Chondrocyte (in vitro differentiated cells): ENCODE results near the gene ZNF566. TPM values are rescaled to one million over a fixed set of nuclear protein-coding genes. Genes with fewer than 3 reads are reported as not detected.

Experiments used
- DNase-seq: peaks from one replicate; pipeline ENCODE4 v3.0.0; 2021; ENCODE audit warnings: mixed read lengths, low spot score
- H3K27ac Mint-ChIP-seq: one replicate; pipeline ENCODE4 v1.8.0; 2021; ENCODE audit warnings: mild to moderate bottlenecking, moderate library complexity, mixed read lengths; ENCODE audit not compliant: unreplicated experiment
- H3K27me3 Mint-ChIP-seq: 2 replicates; pipeline ENCODE4 v1.8.0; 2021; ENCODE audit warnings: low read depth, mixed read lengths
- H3K36me3 Mint-ChIP-seq: 2 replicates; pipeline ENCODE4 v1.8.0; 2021; ENCODE audit warnings: low read depth, mixed read lengths
- H3K4me1 Mint-ChIP-seq: 2 replicates; pipeline ENCODE4 v1.8.0; 2021; ENCODE audit warnings: low read depth, mild to moderate bottlenecking, mixed read lengths
- H3K4me3 Mint-ChIP-seq: one replicate; pipeline ENCODE4 v1.8.0; 2021; ENCODE audit warnings: mild to moderate bottlenecking, moderate library complexity, mixed read lengths; ENCODE audit not compliant: unreplicated experiment
- H3K9me3 Mint-ChIP-seq: 2 replicates; pipeline ENCODE4 v1.8.0; 2021; ENCODE audit warnings: low read depth, mixed read lengths
- total RNA-seq: library from RNA; stranded (reverse); gene quantifications from 3 replicates; pipeline ENCODE4 v1.2.1, GENCODE V29; 2021
- TF ChIP-seq, protein P1 (sequence below): fragments of 200-600 bp; sonication (generic); IDR thresholded peaks from 2 replicates; pipeline ENCODE4 v1.5.0; 2021; ENCODE audit warnings: antibody characterized with exemption, mild to moderate bottlenecking, moderate library complexity

Gene ZNF566
- total RNA-seq, 1 donor from 2014 or later: 12.1 TPM

DNA sequence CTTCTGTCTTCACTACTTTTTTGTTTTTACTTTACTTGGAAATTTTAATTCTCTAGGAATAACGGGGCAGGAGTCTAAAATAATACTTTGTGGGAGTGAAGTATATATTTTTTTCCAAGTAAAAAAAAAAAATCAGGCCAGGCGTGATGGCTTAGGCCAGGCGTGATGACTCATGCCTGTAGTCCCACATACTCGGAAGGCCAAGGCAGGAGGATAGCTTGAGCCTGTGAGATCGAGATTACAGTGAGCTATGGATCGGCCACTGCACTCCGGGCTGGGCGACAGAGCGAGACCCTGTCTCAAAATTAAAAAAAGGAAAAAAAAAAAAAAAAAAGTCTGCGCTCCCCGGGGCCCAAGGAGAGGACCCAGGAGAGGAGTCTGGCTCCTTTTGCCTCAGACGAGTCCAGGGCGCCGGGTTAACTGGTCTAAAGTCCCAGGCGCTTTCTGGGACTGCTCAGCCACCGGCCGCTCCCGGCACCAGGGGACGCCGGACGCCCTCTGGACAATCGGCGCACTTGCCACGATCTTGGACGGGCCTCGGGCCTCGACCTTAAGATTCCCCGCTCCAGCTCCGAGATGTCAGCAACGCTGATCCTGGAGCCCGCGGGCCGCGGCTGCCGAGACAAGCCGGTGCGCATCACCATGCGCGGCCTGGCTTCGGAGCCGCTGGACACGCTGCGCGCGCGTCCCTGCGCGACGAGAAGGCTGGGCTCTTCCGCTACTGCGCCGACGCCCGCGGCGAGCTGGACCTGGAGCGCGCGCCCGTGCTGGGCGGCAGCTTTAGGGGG is 68.2 kb downstream of the ZNF566 start:
- Mint-ChIP-seq H3K4me3 (no peak overlapping the region), H3K27me3 (no peaks in the 10 kb centered on the region), H3K4me1 (peaks cover 20% of the 10 kb centered on the region), H3K9me3 (peaks cover 22% of the 10 kb centered on the region), H3K36me3 (peaks cover 5% of the 10 kb centered on the region), H3K27ac (no peak overlapping the region)
- TF ChIP-seq, protein P1, sequence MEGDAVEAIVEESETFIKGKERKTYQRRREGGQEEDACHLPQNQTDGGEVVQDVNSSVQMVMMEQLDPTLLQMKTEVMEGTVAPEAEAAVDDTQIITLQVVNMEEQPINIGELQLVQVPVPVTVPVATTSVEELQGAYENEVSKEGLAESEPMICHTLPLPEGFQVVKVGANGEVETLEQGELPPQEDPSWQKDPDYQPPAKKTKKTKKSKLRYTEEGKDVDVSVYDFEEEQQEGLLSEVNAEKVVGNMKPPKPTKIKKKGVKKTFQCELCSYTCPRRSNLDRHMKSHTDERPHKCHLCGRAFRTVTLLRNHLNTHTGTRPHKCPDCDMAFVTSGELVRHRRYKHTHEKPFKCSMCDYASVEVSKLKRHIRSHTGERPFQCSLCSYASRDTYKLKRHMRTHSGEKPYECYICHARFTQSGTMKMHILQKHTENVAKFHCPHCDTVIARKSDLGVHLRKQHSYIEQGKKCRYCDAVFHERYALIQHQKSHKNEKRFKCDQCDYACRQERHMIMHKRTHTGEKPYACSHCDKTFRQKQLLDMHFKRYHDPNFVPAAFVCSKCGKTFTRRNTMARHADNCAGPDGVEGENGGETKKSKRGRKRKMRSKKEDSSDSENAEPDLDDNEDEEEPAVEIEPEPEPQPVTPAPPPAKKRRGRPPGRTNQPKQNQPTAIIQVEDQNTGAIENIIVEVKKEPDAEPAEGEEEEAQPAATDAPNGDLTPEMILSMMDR: no peak
- DNase-seq: no peak

DNA sequence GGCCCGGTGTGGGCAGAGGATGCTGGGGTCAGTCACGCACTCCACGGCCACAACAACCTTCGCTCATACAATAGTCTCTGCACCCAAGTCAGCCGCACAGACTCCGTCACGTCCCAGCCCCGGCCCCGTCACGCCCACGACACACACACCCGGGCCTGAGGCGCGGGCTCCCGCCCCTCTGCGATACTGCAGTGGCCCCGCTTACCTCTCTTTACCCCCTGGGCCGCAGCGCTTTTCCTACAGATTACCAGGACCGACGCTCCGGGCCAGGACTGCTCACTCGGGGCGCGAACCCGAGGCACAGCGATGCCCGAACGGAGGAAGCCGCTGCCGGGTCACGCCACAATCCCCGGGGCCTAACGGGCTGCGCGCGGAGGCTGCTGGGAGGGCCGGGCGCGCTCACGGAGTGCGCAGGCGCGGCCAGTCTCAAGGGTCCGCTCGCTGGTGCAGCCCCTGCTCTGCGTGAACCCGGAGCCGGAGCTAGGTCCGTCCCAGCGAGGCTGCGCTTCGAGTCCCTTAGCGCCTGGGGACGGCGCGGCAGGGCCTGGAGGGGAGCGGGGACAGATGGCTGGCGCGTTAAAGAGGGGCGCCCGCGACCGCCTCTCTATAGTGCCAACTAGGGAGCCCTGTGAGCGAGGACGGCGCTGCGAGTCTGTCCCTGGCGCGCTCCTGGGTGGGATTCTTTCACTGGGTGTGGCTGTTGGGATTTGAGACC is 70.9 kb downstream of the ZNF566 start, which contains the start of gene ZFP82:
TSS of gene ZFP82 (minus strand) at position 358 of the 715 bp plus-strand sequence. CDS start 8,855 bp downstream, outside the sequence.
- peak within 1 kb of the TSS; percentile 98 for H3K27ac Mint-ChIP-seq
- TF ChIP-seq, protein P1: peak; percentile 20
- peaks cover 6% of the 10 kb centered on the region for H3K36me3 Mint-ChIP-seq
- peak; percentile 93 for DNase-seq
- H3K27me3 Mint-ChIP-seq: no peaks in the 10 kb centered on the region
- H3K4me3 Mint-ChIP-seq: peak within 1 kb of the TSS; percentile 93
- peaks cover 25% of the 10 kb centered on the region for H3K4me1 Mint-ChIP-seq
- H3K9me3 Mint-ChIP-seq: peaks cover 15% of the 10 kb centered on the region

DNA sequence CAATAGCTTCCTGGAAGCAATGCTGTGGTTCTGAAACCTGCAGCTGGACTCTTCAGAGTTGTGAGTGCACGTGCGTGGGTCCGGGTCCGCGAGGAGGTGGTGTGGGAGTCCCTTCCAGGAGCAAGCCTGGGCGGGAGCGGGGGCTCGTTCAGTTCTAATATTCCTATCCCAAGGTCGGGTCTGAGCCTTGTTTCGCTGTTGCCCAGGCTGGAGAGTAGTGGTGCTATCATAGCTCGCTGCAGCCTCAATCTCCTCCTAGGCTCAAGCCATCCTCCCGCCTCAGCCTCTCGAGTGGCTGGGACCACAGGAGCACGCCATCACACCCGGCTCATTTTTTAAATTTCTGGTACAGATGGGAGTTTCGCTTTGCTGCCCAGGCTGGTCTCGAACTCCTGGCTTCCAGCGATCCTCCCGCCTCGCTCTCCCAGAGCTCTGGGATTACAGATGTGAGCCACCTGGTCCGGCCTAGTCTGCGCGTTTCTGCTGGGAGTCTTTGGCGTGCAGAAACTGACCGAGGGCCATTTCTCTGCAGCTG is 71.5 kb downstream of the ZNF566 start:
- TF ChIP-seq, protein P1: no peak
- peaks cover 9% of the 10 kb centered on the region for H3K36me3 Mint-ChIP-seq
- no peak for DNase-seq
- peak overlapping the region; percentile 98 for H3K27ac Mint-ChIP-seq
- H3K27me3 Mint-ChIP-seq: no peaks in the 10 kb centered on the region
- peak overlapping the region; percentile 93 for H3K4me3 Mint-ChIP-seq
- peaks cover 25% of the 10 kb centered on the region for H3K4me1 Mint-ChIP-seq
- peaks cover 16% of the 10 kb centered on the region for H3K9me3 Mint-ChIP-seq

DNA sequence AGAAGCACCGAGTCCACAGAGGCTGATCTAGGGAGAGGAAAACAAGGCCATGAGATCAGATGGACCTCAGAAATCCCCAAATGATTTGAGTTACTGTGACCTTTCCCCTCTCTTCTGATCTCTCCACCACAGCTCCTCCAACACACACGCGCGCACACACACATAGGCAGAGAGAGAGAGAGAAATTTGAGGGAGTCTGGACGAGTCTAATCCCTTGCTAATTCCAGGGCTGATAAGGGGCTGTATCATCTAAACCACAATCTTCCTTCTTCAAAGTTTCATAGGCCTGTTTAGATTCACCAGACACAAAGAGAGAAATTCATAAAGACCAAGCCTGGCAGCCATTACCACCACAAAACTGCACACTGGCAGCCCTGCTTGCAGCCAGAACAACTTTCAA is 79.5 kb downstream of the ZNF566 start:
- Mint-ChIP-seq H3K36me3 (peaks cover 47% of the 10 kb centered on the region), H3K27ac (no peak overlapping the region), H3K27me3 (no peaks in the 10 kb centered on the region), H3K4me3 (no peak overlapping the region), H3K4me1 (no peaks in the 10 kb centered on the region), H3K9me3 (peaks cover 28% of the 10 kb centered on the region)
- TF ChIP-seq, protein P1: no peak
- no peak for DNase-seq

- DNase-seq: no peak
- peaks cover 31% of the 10 kb centered on the region for H3K9me3 Mint-ChIP-seq
- no peak overlapping the region for H3K27ac Mint-ChIP-seq
- no peaks in the 10 kb centered on the region for H3K27me3 Mint-ChIP-seq
- H3K36me3 Mint-ChIP-seq: peaks cover 54% of the 10 kb centered on the region
- H3K4me1 Mint-ChIP-seq: no peaks in the 10 kb centered on the region
- TF ChIP-seq, protein P1: no peak
- H3K4me3 Mint-ChIP-seq: no peak overlapping the region
Observed at GRCh38 chr19:36408101-36408500, 81.3 kb downstream of the ZNF566 start.
